Hepatocyte (in vitro differentiated cells): ENCODE data around the gene TOM1L1. TPM values are rescaled to one million over a fixed set of nuclear protein-coding genes. Genes with fewer than 3 reads are reported as not detected.

Source experiments
- polyA plus RNA-seq: library from polyadenylated mRNA; unstranded; fragments of >200 nt; fragmentation: Nextera tagmentation; extraction: Ambion mirVana; gene quantifications from 2 replicates; pipeline ENCODE4 v1.2.1, GENCODE V29; 2016
- small RNA-seq: library from RNA; depleted of rRNA; stranded (forward); fragments of <200 nt; gene quantifications from one replicate; pipeline ENCODE3, GENCODE V24; 2014
- total RNA-seq: library from RNA; depleted of rRNA; stranded (reverse); fragments of >200 nt; gene quantifications from 2 replicates; pipeline ENCODE4 v1.2.3, GENCODE V29; 2014

Gene TOM1L1
- total and polyA plus RNA-seq, 2 experiments from 2014 or later = 36.9 to 56.0 TPM

Small RNA genes lying within 50 kb of the gene (small RNA-seq; reads per million reads assigned to genes)
- gene AC007485.1 = not detected

Other genes starting within 250 kb of the TOM1L1 start
- gene COX11, start 67.8 kb downstream of the TOM1L1 start, total RNA-seq = 39.6 and 53.6 TPM in 2 replicates
- gene COX11, start 67.8 kb downstream of the TOM1L1 start, polyA plus RNA-seq = 33.0 and 35.2 TPM in 2 replicates
- gene STXBP4, start 67.9 kb downstream of the TOM1L1 start, total RNA-seq = 42.7 and 50.1 TPM in 2 replicates
- gene STXBP4, start 67.9 kb downstream of the TOM1L1 start, polyA plus RNA-seq = 9.0 and 15.5 TPM in 2 replicates